Measurements from ENCODE around the gene EDNRA.

- TF ChIP-seq CTCF (conservative IDR thresholded peaks at IDR 0.05; ENCODE audit: low read length), result no peak
- TF ChIP-seq EZH2phosphoT487 (IDR thresholded peaks at IDR 0.05; ENCODE audit: borderline replicate concordance), result no peak
Observed at GRCh38 chr4:147525494-147526271, 44.8 kb downstream of the EDNRA start.

Data from Loucy (cell line).